ENCODE data around the gene CARMIL1.
"Not testable (repeated sequence)": the region's sequence is repeated elsewhere in the genome, so short reads cannot be mapped to it uniquely, and the experiment has no call there.

The CARMIL1 gene

GRCh38 chr6:25537349-25538018 lies 258.3 kb downstream of the CARMIL1 start:
- DNase-seq = no peak

GRCh38 chr6:25541228-25541627 lies 262.1 kb downstream of the CARMIL1 start:
- no peak for DNase-seq

GRCh38 chr6:25542984-25543910 lies 264.1 kb downstream of the CARMIL1 start:
- DNase-seq = no peak

GRCh38 chr6:25544833-25545232 lies 265.7 kb downstream of the CARMIL1 start:
- DNase-seq = no peak

GRCh38 chr6:25547797-25548196 lies 268.6 kb downstream of the CARMIL1 start:
- no peak for DNase-seq

- no peak for DNase-seq
These were observed 269.3 kb downstream of the CARMIL1 start for GRCh38 chr6:25548451-25548850.

- no peak for DNase-seq
These were observed 271.5 kb downstream of the CARMIL1 start for GRCh38 chr6:25550631-25551030.

- DNase-seq = no peak
These were observed 274.3 kb downstream of the CARMIL1 start for GRCh38 chr6:25553502-25553901.

- DNase-seq = no peak
These were observed 276.0 kb downstream of the CARMIL1 start for GRCh38 chr6:25555188-25555587.

- no peak for DNase-seq
These were observed 277.3 kb downstream of the CARMIL1 start for GRCh38 chr6:25556516-25556915.

- no peak for DNase-seq
These were observed 279.1 kb downstream of the CARMIL1 start for GRCh38 chr6:25558155-25558817.

GRCh38 chr6:25560865-25561264 lies 281.7 kb downstream of the CARMIL1 start:
- no peak for DNase-seq

GRCh38 chr6:25564943-25565342 lies 285.8 kb downstream of the CARMIL1 start:
- DNase-seq = no peak

- DNase-seq = no peak
These were observed 291.4 kb downstream of the CARMIL1 start for GRCh38 chr6:25570578-25570977.

- DNase-seq = no peak
These were observed 297.7 kb downstream of the CARMIL1 start for GRCh38 chr6:25576919-25577318.

GRCh38 chr6:25578538-25578937 lies 299.4 kb downstream of the CARMIL1 start:
- DNase-seq = no peak

- no peak for DNase-seq
These were observed 300.3 kb downstream of the CARMIL1 start for GRCh38 chr6:25579391-25579883.

- DNase-seq = no peak
These were observed 300.8 kb downstream of the CARMIL1 start for GRCh38 chr6:25579902-25580495.

GRCh38 chr6:25582101-25582500 lies 302.9 kb downstream of the CARMIL1 start:
- no peak for DNase-seq

GRCh38 chr6:25583099-25583498 lies 303.9 kb downstream of the CARMIL1 start:
- DNase-seq = no peak

GRCh38 chr6:25583906-25584305 lies 304.7 kb downstream of the CARMIL1 start:
- no peak for DNase-seq

GRCh38 chr6:25585225-25585624 lies 306.1 kb downstream of the CARMIL1 start:
- DNase-seq = no peak

- not testable (repeated sequence) for DNase-seq
These were observed 306.9 kb downstream of the CARMIL1 start for GRCh38 chr6:25586119-25586518.
